Activated T-helper 2 cell treated with anti-CD3 and anti-CD28 coated beads, Interferon-gamma antibody, Interleukin-2, Interleukin-4, amounts not matched to agents 10 μg/mL and 5 μg/mL and 100 μg/mL, durations not matched to agents 14 hours and 24 hours and 36 hours (primary cell): Measurements from ENCODE around the gene CPAMD8. TPM values are rescaled to one million over a fixed set of nuclear protein-coding genes. Genes with fewer than 3 reads are reported as not detected.

ENCODE experiments used
- DNase-seq: peaks from one replicate; pipeline ENCODE4 v3.0.0; 2021; ENCODE audit warnings: low spot score
- H3K27ac Mint-ChIP-seq: one replicate; pipeline ENCODE4 v1.8.0; 2021; ENCODE audit warnings: mixed read lengths
- H3K27me3 Mint-ChIP-seq: one replicate; pipeline ENCODE4 v1.8.0; 2021; ENCODE audit warnings: low read depth, mixed read lengths
- H3K36me3 Mint-ChIP-seq: one replicate; pipeline ENCODE4 v1.8.0; 2021; ENCODE audit warnings: low read depth, mixed read lengths
- H3K4me1 Mint-ChIP-seq: one replicate; pipeline ENCODE4 v1.8.0; 2021; ENCODE audit warnings: low read depth, mixed read lengths
- H3K4me3 Mint-ChIP-seq: one replicate; pipeline ENCODE4 v1.8.0; 2021; ENCODE audit warnings: low read depth, mild to moderate bottlenecking, moderate library complexity, mixed read lengths
- H3K9me3 Mint-ChIP-seq: one replicate; pipeline ENCODE4 v1.8.0; 2021; ENCODE audit warnings: mixed read lengths
- intact Hi-C: fragments of 100-400 bp; cut with micrococcal nuclease; formaldehyde crosslinking; loops from one replicate; pipeline ENCODE4 v1.15.1; 2023
- total RNA-seq: library from RNA; stranded (reverse); gene quantifications from 2 replicates; pipeline ENCODE4 v1.2.3, GENCODE V29; 2022

CPAMD8 gene
- total RNA-seq, 1 donor from 2014 or later: 0.27 TPM

GRCh38 chr19:16934489-16934888 lies 92.1 kb downstream of the CPAMD8 start:
- intact Hi-C loops: no loop called here
- Mint-ChIP-seq H3K27me3 (no peaks in the 10 kb centered on the region), H3K9me3 (peaks cover 25% of the 10 kb centered on the region), H3K36me3 (no peaks in the 10 kb centered on the region), H3K4me1 (no peaks in the 10 kb centered on the region), H3K4me3 (no peak overlapping the region), H3K27ac (no peak overlapping the region)
- DNase-seq: no peak

GRCh38 chr19:16931306-16931705 lies 95.3 kb downstream of the CPAMD8 start:
- Mint-ChIP-seq H3K4me3 (no peak overlapping the region), H3K9me3 (peaks cover 46% of the 10 kb centered on the region), H3K27me3 (no peaks in the 10 kb centered on the region), H3K27ac (no peak overlapping the region), H3K36me3 (no peaks in the 10 kb centered on the region), H3K4me1 (no peaks in the 10 kb centered on the region)
- intact Hi-C loops: no loop called here
- no peak for DNase-seq

GRCh38 chr19:16930753-16931152 lies 95.9 kb downstream of the CPAMD8 start:
- Mint-ChIP-seq H3K27ac (no peak overlapping the region), H3K4me3 (no peak overlapping the region), H3K4me1 (no peaks in the 10 kb centered on the region), H3K36me3 (no peaks in the 10 kb centered on the region), H3K9me3 (peaks cover 46% of the 10 kb centered on the region), H3K27me3 (no peaks in the 10 kb centered on the region)
- intact Hi-C loops: no loop called here
- DNase-seq: no peak

- intact Hi-C loops: no loop called here
- Mint-ChIP-seq H3K27me3 (no peaks in the 10 kb centered on the region), H3K27ac (no peak overlapping the region), H3K4me3 (no peak overlapping the region), H3K36me3 (no peaks in the 10 kb centered on the region), H3K4me1 (no peaks in the 10 kb centered on the region), H3K9me3 (peaks cover 39% of the 10 kb centered on the region)
- no peak for DNase-seq
These were observed 97.7 kb downstream of the CPAMD8 start for GRCh38 chr19:16928916-16929315.

- peaks cover 34% of the 10 kb centered on the region for H3K9me3 Mint-ChIP-seq
- intact Hi-C loops: no loop called here
These were observed 98.3 kb downstream of the CPAMD8 start for GRCh38 chr19:16928351-16928750.

GRCh38 chr19:16927883-16928282 lies 98.7 kb downstream of the CPAMD8 start:
- no peak for DNase-seq
- no peaks in the 10 kb centered on the region for H3K36me3 Mint-ChIP-seq
- H3K4me3 Mint-ChIP-seq: no peak overlapping the region
- H3K9me3 Mint-ChIP-seq: peaks cover 32% of the 10 kb centered on the region
- no peak overlapping the region for H3K27ac Mint-ChIP-seq
- intact Hi-C loops: no loop called here
- no peaks in the 10 kb centered on the region for H3K4me1 Mint-ChIP-seq
- H3K27me3 Mint-ChIP-seq: no peaks in the 10 kb centered on the region

More at GRCh38 chr19:16928351-16928750, 98.3 kb downstream of the CPAMD8 start:
- Mint-ChIP-seq H3K4me3 (no peak overlapping the region), H3K27ac (no peak overlapping the region), H3K27me3 (no peaks in the 10 kb centered on the region), H3K4me1 (no peaks in the 10 kb centered on the region), H3K36me3 (no peaks in the 10 kb centered on the region)
- no peak for DNase-seq

GRCh38 chr19:16922949-16923348 lies 103.7 kb downstream of the CPAMD8 start:
- DNase-seq: no peak
- no peaks in the 10 kb centered on the region for H3K4me1 Mint-ChIP-seq
- no peaks in the 10 kb centered on the region for H3K27me3 Mint-ChIP-seq
- H3K36me3 Mint-ChIP-seq: no peaks in the 10 kb centered on the region
- no peak overlapping the region for H3K27ac Mint-ChIP-seq
- intact Hi-C loops: no loop called here
- H3K4me3 Mint-ChIP-seq: no peak overlapping the region
- H3K9me3 Mint-ChIP-seq: peaks cover 19% of the 10 kb centered on the region

GRCh38 chr19:16922592-16922934 lies 104.0 kb downstream of the CPAMD8 start:
- Mint-ChIP-seq H3K9me3 (peaks cover 19% of the 10 kb centered on the region), H3K27me3 (no peaks in the 10 kb centered on the region), H3K27ac (no peak overlapping the region), H3K4me3 (no peak overlapping the region), H3K4me1 (no peaks in the 10 kb centered on the region), H3K36me3 (no peaks in the 10 kb centered on the region)
- no peak for DNase-seq
- intact Hi-C loops: no loop called here

- Mint-ChIP-seq H3K4me1 (no peaks in the 10 kb centered on the region), H3K9me3 (peaks cover 15% of the 10 kb centered on the region), H3K27ac (no peak overlapping the region), H3K36me3 (no peaks in the 10 kb centered on the region), H3K27me3 (no peaks in the 10 kb centered on the region), H3K4me3 (no peak overlapping the region)
- DNase-seq: no peak
- intact Hi-C loops: no loop called here
These were observed 104.6 kb downstream of the CPAMD8 start for GRCh38 chr19:16921766-16922591.

- H3K27ac Mint-ChIP-seq: no peak overlapping the region
- H3K4me1 Mint-ChIP-seq: no peaks in the 10 kb centered on the region
- no peaks in the 10 kb centered on the region for H3K36me3 Mint-ChIP-seq
- H3K9me3 Mint-ChIP-seq: peaks cover 9% of the 10 kb centered on the region
- DNase-seq: no peak
- no peak overlapping the region for H3K4me3 Mint-ChIP-seq
- H3K27me3 Mint-ChIP-seq: no peaks in the 10 kb centered on the region
- intact Hi-C loops: no loop called here
These were observed 105.6 kb downstream of the CPAMD8 start for GRCh38 chr19:16920816-16921529.

GRCh38 chr19:16919496-16919895 lies 107.1 kb downstream of the CPAMD8 start:
- no peaks in the 10 kb centered on the region for H3K36me3 Mint-ChIP-seq
- H3K4me3 Mint-ChIP-seq: no peak overlapping the region
- H3K27ac Mint-ChIP-seq: no peak overlapping the region
- H3K4me1 Mint-ChIP-seq: no peaks in the 10 kb centered on the region
- H3K9me3 Mint-ChIP-seq: no peaks in the 10 kb centered on the region
- intact Hi-C loops: no loop called here
- DNase-seq: no peak
- no peaks in the 10 kb centered on the region for H3K27me3 Mint-ChIP-seq

GRCh38 chr19:16917401-16917800 lies 109.2 kb downstream of the CPAMD8 start:
- no peak overlapping the region for H3K27ac Mint-ChIP-seq
- intact Hi-C loops: no loop called here
- peaks cover 13% of the 10 kb centered on the region for H3K9me3 Mint-ChIP-seq
- no peaks in the 10 kb centered on the region for H3K4me1 Mint-ChIP-seq
- no peak overlapping the region for H3K4me3 Mint-ChIP-seq
- no peaks in the 10 kb centered on the region for H3K27me3 Mint-ChIP-seq
- peaks cover 2% of the 10 kb centered on the region for H3K36me3 Mint-ChIP-seq
- no peak for DNase-seq

- Mint-ChIP-seq H3K36me3 (peaks cover 2% of the 10 kb centered on the region), H3K27ac (no peak overlapping the region), H3K4me3 (no peak overlapping the region), H3K4me1 (no peaks in the 10 kb centered on the region), H3K27me3 (no peaks in the 10 kb centered on the region), H3K9me3 (peaks cover 17% of the 10 kb centered on the region)
- intact Hi-C loops: no loop called here
- no peak for DNase-seq
These were observed 110.9 kb downstream of the CPAMD8 start for GRCh38 chr19:16915734-16916133.
